HG03342 (cell line): ENCODE measurements around the gene SLC7A10.
"Not testable (repeated sequence)": the region's sequence is repeated elsewhere in the genome, so short reads cannot be mapped to it uniquely, and the experiment has no call there.

Source experiments
- ATAC-seq: cut with Tn5 transposase; IDR thresholded peaks from one replicate; pipeline ENCODE4 v1.9.1; 2021; ENCODE audit warnings: mild to moderate bottlenecking, moderate library complexity; ENCODE audit not compliant: unreplicated experiment

The SLC7A10 gene

GRCh38 chr19:33220115-33220514 is 5.5 kb downstream of the SLC7A10 start:
- ATAC-seq: no peak

- ATAC-seq: no peak
Measured at GRCh38 chr19:33219261-33219815, 6.3 kb downstream of the SLC7A10 start.

- no peak for ATAC-seq
Measured at GRCh38 chr19:33217881-33218280, 7.8 kb downstream of the SLC7A10 start.

GRCh38 chr19:33216198-33216830 is 9.3 kb downstream of the SLC7A10 start:
- ATAC-seq: no peak

GRCh38 chr19:33215438-33216197 is 10.0 kb downstream of the SLC7A10 start:
- ATAC-seq: no peak

- ATAC-seq: no peak
Measured at GRCh38 chr19:33214596-33214995, 11.1 kb downstream of the SLC7A10 start.

GRCh38 chr19:33212436-33213172 is 13.0 kb downstream of the SLC7A10 start:
- ATAC-seq: no peak

- ATAC-seq: no peak
Measured at GRCh38 chr19:33211794-33212435, 13.7 kb downstream of the SLC7A10 start.

GRCh38 chr19:33210266-33210940 is 15.2 kb downstream of the SLC7A10 start:
- no peak for ATAC-seq

GRCh38 chr19:33209850-33210230 is 15.8 kb downstream of the SLC7A10 start:
- not testable (repeated sequence) for ATAC-seq

- ATAC-seq: no peak
Measured at GRCh38 chr19:33208904-33209849, 16.5 kb downstream of the SLC7A10 start.

- ATAC-seq: no peak
Measured at GRCh38 chr19:33208371-33208895, 17.2 kb downstream of the SLC7A10 start.

- no peak for ATAC-seq
Measured at GRCh38 chr19:33207903-33208302, 17.7 kb downstream of the SLC7A10 start.

- ATAC-seq: no peak
Measured at GRCh38 chr19:33207040-33207620, 18.5 kb downstream of the SLC7A10 start.

GRCh38 chr19:33206261-33207039 is 19.2 kb downstream of the SLC7A10 start:
- no peak for ATAC-seq

- ATAC-seq: no peak
Measured at GRCh38 chr19:33205531-33206260, 20.0 kb downstream of the SLC7A10 start.

GRCh38 chr19:33205110-33205509 is 20.5 kb downstream of the SLC7A10 start:
- no peak for ATAC-seq
